ENCODE data around the gene ANKRD33B.
"Not testable (repeated sequence)": the region's sequence is repeated elsewhere in the genome, so short reads cannot be mapped to it uniquely, and the experiment has no call there.

ANKRD33B gene

DNA sequence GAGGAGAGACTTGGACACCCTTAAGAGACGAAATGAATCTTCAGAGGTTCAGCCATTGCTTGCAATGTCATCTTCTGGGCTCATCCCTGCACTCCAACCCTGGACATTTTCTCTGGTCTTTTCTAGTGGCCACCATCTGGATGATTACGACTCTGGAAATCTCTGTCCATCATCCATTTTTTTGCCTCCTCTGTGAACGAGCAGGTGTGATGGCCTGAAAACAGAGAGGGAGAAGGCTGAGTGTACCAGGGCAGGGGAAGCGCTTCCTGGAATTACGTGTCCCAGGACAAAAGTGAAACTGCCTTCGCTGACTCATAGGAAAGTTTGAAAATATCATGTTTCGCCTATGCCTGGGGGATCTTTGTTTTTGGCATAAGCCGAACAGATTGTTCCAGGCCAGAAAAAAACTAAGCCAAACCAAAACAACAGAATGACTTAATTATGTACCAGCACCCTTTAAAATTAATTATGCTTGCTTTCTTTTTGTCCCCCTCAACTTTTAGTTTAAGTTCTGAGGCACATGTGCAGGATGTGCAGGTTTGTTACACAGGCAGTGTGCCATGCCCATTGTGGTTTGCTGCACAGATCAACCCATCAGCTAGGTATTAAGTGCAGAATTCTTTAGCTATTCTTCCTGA, 31.9 kb downstream of the ANKRD33B start:
- DNase-seq, result peak; percentile 47 to 69

DNA sequence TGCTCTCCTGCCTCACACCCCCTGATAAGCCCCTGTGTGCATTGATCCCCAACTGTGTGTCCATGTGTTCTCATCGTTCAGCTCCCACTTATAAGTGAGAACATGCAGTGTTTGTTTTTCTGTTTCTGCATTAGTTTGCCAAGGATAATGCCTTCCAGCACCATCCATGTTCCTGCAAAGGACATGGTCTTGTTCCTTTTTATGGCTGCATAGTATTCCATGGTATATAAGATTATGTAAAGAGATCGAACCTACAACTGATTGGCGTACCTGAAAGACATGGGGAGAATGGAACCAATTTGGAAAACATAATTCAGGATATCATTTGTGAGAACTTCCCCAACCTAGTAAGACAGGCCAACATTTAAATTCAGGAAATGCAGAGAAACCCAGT, 32.4 kb downstream of the ANKRD33B start:
- DNase-seq, result no peak

DNA sequence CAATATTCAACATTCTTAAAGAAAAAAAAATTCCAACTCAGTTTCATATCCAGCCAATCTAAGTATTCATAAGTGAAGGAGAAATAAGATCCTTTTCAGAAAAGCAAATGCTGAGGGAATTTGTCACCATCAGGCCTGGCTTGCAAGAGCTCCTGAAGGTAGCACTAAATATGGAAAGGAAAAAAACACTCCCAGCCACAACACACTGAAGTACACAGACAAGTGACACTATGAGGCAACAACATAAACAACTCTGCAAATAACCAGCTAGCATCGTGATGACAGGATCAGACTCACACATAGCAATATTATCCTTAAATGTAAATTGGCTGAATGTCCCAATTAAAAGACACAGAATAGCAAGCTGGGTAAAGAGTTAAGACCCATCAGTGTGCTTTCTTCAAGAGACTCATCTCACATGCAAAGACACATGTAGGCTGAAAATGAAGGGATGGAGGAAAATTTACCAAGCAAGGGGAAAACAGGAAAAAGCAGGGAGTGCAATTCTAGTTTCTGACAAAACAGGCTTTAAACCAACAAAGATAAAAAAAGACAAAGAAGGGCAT, 33.1 kb downstream of the ANKRD33B start:
- no peak for DNase-seq

DNA sequence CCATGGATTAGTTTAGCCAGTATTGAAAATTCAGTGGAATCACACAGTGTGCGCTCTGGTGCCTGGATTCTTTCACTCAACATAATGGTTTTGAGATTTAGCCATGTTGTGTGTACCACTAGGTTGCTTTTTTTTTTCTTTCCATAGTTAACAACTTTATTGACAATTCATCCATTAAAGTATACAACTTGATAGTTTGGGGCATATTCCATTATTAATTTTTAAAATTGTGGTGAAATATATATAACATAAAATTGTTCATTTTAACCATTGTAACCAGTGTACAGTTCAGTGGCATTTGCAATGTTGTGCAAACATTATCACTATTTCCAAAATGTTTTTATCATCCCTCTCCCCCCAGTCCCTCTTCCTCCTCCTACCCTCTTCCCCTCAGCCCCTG, 35.2 kb downstream of the ANKRD33B start:
- DNase-seq, result no peak

DNA sequence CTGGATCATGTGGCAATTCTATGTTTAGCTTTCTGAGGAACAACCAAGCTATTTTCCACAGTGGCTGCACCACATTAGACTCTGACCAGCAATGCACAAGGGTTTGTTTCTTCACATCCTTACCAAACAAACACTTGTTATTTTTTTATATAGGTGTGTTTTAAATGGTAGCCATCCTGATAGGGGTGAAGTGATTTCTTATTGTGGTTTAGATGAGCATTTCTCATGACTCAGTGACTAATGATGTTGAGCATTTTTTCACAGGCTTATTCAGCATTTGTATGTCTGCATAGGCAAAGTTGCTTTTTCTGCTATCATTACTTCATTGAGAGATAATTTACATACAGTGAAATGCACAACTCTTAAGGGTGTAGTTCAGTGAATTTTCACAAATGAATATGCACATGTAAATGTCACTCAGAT, 36.0 kb downstream of the ANKRD33B start:
- no peak for DNase-seq

DNA sequence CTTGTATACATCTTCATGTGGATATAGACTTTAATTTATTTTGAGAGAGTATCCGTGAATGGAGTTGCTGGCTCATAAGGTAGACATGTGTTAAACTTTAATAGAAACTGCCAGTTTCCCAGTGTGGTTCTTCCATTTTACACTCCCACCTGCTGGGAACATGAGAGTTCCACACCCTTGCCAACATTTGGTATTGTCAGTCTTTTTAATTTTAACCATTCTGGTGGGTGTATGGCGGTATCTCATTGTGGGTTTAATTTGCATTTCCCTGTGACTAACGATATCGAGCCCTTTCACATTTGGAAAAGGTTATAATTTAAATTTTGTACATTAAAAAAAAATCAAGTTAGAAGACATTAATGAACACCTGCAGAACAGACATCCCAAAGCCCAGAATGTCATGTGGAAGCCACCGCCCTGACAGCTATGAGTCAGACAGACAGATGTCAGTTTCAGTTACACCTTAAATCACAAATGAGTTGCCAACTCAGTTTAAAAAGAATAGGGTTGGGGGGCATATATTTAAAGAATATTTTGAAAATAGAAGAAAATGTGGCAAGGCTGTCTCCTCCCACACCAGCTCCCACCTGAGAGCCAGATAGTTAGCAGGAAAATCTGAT, 36.9 kb downstream of the ANKRD33B start:
- DNase-seq, result no peak

DNA sequence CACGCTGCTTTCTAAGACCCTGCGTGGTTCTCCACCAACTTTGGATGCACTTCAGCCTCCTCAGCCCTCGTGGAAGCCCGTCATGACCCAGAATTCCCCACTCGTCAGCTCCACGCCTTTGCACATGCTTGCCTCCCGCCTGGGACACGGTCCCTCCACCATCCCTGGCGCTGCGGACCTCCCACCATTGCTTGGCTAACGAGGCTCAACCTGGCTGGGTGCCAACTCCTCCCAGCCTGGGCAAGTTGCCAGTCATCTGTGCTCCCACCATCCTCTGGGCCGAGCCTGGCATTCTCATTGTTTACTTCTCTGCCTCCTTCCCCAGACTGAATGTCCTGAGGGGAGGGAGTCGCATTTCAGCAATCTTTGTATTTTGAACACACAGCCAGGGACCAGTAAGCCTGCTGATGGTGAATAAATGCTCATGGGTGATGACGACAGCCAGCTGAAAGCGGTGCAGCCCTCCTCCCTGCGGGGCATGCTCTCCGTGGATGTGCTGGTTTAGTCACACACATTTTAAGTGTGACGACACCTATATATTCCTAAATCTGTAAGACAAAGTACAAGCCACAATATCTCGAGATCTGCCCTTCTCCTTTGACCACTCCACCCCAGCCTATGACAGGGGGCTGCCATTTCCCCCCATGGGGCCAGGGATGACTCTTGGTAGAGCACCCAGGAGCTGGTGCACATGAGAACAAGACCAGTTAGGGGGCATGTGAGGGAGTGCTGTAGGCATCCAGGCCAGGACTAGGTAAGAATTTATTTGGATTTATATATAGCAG, 37.6 kb downstream of the ANKRD33B start:
- DNase-seq, result no peak

DNA sequence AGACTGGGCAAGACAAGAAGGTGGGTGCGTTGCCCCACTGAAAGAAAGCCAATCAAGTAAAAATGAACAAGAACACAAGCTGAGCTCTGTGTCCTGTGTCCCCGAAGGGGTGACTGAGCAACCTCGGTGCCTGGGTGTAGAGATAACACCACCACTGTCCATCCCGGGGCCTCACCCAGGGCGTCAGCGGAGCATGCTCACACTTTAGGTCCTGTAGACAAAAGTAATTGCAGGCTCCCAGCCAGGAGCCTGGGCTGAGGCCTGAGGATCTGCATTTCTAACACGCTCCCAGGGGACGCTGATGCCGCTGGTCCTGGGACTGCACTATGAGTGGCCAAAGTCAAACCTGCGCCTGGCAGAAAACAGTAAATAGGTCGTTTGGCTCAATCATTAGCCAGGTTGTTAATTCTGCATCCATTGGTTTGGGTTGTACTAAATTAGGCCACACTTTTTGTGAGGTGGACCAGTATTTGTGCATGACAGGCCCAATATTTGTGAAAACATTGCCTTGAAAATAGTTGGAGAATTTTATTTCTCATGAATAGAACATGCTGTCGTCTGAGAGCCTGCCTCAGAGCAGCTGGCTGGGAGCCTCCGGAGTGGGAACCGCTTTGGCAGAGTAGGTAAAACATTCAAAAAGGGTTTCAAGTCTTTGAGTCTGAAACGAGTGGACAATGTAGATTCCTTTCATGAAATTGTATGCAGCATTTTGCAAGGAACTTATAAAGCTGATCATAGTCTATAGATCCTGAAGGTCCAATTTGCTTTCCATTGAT, 38.3 kb downstream of the ANKRD33B start:
- DNase-seq, result no peak

DNA sequence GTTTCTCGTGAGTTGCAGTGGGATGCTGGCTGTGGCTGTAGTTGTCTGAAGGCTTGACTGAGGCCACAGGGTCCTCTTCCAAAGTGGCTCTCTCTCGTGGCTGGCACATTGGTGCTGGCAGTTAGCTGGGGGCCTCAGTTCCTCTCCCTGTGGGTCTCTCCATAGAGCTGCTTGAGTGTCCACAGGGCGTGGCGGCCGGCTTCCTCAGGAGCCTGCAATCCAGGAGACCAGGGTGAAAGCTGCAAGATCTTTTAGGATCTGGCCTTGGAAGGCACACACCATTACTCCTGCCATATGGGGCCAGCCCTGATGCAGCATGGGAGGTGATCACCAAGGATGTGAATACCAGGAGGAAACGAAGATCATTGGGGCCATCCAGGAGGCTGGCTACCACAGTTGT, 41.1 kb downstream of the ANKRD33B start:
- DNase-seq, result no peak

DNA sequence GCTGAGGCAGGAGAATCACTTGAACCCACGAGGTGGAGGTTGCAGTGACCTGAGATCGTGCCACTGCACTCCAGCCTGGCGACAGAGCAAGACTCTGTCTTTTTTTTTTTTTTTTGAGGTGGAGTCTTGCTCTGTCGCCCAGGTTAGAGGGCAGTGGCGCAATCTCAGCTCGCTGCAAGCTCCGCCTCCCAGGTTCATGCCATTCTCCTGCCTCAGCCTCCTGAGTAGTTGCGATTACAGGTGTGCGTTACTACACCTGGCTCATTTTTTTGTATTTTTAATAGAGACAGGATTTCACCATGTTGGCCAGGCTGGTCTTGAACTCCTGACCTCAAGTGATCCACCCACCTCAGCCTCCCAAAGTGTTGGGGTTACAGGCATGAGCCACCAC, 42.8 kb downstream of the ANKRD33B start:
- not testable (repeated sequence) for DNase-seq

DNA sequence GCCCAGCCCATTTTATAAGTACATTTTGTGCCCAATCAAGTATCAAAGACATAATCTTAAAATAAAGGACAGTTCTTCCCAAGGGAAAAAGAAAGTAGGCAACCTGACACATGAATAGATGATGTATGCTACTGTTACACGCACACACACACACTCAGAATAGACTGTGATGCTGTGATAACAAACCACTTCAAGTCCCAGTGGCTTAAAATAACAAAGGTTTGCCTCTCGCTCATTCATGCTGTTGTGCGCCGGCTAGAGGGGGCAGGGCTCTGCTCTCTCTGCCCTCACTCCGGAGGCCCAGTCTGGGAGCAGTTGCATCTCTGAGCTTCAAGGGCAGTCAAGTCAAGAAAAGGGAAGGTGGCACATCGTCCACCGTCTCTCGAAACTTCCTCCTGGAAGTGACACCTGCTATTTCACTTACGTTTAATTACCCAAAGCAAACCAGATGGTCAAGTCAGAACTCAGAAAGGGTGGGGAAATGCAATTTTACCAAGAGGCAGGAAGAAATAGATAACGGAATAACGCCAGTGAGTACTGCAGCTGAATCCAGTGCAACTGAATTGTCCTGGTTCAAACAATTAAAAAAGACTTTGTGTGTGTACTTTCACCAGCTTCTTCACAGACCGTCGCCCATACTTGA, 43.3 kb downstream of the ANKRD33B start:
- DNase-seq, result no peak

DNA sequence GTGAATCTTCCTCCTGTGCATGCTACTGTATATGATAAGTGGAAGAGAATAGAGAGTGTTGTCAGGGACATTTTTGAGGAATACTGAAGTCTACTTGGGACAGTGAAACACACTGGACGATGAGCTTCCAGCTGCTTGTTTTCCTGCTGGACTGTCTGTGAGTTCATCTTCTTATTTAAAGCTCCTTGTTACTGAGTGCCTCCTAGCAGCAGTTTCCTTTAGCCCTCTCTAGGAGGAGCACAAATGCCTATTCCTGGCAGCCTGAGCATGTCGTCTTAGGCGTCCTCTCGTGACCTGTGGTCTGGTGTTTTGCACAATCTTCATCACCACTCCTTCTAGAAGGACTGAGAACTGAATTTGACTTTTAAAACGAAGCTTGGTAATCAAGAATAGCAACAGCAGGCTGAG, 43.8 kb downstream of the ANKRD33B start:
- DNase-seq, result no peak

DNA sequence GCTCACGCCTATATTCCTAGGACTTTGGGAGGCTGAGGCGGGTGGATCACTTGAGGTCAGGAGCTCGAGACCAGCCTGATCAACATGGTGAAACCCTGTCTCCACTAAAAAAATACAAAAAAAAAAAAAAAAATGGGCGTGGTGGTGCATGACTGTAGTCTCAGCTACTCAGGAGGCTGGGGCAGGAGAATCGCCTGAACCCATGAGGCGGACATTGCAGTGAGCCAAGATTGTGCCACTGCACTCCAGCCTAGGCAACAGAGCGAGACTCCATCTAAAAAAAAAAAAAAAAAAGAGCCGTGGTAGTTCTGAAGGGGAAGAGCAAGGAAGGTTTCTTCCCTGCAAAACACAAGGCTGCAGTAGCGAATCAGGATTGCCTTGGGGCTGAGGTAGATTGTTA, 44.2 kb downstream of the ANKRD33B start:
- DNase-seq, result not testable (repeated sequence)

DNA sequence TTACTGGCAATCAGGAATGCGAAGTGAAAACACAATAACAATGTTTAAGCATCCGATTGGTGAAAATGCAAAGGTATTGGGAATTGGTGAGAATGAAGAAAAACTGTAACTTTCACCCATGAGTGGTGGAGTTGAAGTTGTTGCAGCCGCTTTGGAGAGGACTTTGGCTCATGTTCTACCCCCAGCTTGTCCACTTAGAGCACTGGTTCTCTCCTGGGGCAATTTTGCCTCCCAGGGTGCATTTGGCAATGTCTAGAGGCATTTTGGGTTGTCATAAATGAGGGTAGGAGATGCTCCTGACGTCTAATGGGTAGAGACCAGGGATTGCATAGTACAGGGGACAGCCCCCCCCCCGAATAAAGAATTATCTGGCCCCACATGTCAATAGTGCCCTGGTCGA, 46.2 kb downstream of the ANKRD33B start:
- no peak for DNase-seq

DNA sequence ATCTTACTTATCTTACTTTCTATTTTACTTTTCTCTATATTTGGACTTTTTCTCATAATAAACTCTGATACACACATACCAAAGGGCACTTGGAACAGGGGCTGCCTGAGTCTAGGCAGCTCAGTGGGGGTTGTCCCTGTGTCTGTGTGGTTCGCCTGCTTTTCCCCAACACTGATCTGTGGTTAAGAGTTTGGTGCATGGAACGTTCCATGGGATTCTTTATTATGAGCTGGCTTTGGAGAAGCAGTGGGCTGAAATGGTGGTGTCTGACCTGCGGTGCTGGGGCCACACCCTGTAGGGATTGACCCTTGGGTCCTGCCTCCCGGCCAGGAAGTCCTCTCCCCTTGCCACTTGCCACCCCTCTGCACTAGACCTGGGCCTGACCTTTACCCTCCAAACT, 47.4 kb downstream of the ANKRD33B start:
- no peak for DNase-seq

DNA sequence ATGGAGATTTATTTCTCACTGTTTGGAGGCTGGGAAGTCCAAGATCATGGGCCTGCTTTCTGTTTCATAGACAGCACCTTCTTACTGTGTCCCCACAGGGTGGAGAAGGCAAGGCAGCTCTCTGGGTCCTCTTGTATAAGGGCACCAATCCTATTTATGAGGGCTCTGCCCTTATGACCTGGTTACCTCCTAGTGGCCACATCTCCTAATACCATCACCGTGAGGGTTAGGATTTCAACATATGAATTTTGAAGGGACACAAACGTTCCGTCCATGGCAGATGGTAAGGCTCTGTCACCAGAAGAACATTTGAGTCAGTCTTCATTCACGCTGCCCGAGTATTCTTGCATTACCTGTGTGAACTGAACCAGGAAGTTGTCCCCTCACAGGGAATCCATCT, 48.4 kb downstream of the ANKRD33B start:
- no peak for DNase-seq

DNA sequence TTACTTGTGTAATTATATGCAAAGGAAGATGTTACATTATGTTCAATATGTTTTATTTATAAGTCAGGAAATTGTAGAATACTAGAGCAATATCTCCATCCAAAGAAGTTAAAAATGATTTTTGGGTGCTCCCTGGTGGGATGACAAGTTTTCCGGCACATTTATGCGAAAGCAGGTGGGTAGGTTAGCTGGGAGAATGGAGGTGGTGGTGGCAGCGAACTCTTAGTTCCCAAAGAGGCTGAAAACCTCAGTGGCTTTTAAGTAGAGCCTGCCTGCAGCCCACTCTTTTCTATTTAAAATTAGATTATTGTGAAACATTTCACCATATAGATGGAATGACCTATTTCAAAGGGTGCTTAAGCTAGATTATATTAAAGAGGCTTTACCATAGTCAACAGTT, 51.8 kb downstream of the ANKRD33B start:
- no peak for DNase-seq

DNA sequence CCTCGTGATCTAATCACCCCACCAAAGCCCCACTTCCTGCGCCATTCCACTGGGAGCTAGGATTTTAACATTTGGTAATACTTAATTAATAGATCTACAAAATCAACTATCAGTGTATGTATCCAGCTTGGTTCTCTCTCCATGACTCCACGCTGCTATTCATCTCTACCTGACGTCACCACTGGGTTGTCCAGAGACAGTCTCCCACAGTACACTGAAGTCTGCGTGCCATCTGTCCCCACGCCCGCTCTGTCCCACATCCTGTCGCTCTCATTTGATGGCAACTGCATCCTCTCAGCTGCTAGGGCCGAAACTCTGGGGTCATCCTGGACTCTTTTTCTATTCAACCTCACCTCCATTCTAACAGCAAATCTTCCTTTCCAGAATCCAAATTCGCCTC, 53.2 kb downstream of the ANKRD33B start:
- DNase-seq, result no peak

DNA sequence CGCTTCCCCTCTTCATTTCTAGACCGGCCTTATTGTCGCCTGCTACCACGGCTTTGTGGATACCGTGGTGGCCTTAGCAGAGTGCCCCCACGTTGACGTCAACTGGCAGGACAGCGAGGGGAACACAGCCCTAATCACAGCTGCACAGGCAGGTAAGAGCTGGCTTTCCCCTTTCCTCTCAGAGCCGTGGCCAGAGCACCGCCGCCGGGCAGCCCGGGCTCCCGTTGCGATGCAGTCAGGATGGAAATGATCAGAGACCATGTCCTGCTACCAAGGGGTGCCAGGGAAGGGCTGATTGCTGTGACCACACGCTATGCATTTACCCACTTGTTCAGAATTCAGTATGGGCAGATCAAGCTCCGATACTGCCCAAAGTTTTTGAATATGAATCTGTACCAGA, 54.4 kb downstream of the ANKRD33B start:
- no peak for DNase-seq

DNA sequence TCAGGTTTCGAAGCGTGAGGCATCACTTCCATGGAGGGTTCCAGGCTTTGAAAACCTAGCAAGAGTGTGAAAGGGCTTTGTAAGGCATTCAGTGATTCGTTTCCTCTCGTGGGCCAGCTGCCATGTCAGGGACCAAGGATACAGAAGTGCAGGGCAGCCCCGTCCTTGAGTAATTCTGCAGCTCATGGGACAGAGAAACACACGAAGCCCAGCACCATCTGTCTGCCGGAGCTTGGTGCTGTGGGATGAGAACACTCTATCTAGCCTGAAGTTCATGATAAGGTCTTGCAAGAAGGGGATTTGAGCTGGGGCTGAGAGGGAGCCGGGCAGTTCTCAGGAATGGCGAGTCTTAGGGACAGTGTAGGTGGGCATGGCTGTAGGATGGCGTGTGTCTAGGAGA, 55.8 kb downstream of the ANKRD33B start:
- no peak for DNase-seq

DNA sequence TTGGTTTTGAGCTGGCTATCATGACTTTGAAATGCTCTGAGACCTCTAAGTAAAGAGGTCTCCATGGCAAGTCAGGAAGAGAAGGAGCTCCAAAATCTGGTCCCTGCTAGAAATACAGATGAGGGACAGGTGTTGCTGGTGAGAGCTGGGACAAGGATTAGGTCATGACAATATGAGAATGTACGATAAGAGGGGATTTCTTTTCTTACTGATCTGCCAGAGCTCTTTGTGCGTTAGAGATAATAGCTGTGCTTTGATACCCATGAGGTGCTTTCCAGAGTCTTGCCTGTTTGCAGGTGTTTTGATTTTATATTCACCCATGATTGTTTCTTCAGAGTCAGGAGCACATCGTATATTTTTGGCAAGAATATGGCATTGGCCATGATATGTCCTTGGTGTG, 56.5 kb downstream of the ANKRD33B start:
- DNase-seq, result no peak

DNA sequence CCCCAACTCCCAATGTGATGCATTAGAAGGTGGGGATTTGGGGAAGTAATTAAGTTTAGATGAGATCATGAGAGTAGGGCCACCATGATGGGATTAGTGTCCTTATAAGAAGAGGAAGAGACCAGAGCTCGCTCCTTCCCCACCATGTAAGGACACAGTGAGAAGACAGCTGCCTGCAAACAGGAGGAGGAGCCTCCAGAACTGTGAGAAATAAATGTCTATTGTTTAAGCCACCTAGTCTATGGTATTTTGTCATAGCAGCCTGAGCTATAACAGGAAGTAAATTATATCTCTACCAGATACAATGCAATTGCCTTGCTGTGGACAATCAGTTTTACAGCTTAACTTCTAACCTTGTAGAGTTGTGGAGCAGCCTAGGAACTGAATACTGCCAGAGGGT, 58.0 kb downstream of the ANKRD33B start:
- DNase-seq, result no peak

DNA sequence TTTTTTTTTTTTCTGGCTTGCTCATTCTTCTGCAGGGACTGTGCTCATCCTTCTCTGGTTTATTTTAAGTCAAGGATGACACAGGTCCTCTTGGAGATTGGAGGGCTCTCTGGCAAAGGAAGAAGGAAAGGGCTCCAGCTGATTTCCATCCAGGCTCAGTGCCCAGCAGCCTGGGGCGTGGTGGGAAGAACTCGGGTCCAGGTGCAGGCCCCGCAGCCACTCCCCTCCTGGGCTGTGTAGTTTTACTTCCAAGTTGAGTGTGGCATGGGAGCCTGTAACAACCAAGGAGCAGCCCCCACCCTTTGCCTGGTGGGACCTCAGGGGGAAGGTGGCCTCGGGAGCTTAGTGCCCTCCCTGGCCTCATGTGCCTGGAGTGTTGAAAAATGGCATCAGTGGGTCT, 58.9 kb downstream of the ANKRD33B start:
- no peak for DNase-seq
